ENCODE results near the gene SLCO1A2. TPM values are rescaled to one million over a fixed set of nuclear protein-coding genes. Genes with fewer than 3 reads are reported as not detected.
"Not testable (repeated sequence)": the region's sequence is repeated elsewhere in the genome, so short reads cannot be mapped to it uniquely, and the experiment has no call there.

Gene SLCO1A2, protein sequence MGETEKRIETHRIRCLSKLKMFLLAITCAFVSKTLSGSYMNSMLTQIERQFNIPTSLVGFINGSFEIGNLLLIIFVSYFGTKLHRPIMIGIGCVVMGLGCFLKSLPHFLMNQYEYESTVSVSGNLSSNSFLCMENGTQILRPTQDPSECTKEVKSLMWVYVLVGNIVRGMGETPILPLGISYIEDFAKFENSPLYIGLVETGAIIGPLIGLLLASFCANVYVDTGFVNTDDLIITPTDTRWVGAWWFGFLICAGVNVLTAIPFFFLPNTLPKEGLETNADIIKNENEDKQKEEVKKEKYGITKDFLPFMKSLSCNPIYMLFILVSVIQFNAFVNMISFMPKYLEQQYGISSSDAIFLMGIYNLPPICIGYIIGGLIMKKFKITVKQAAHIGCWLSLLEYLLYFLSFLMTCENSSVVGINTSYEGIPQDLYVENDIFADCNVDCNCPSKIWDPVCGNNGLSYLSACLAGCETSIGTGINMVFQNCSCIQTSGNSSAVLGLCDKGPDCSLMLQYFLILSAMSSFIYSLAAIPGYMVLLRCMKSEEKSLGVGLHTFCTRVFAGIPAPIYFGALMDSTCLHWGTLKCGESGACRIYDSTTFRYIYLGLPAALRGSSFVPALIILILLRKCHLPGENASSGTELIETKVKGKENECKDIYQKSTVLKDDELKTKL
- total RNA-seq (2021; ENCODE audit: unreplicated experiment): not detected
- polyA plus RNA-seq (2012; ENCODE audit: insufficient read length): not detected
- Bru-seq, nascent RNA: percentile 1 among the genes with signal in this experiment
- BruChase-seq, experiment 1, labeled RNA remaining after a 2-hour chase: percentile 5 among the genes with signal in this experiment
- percentile 3 among the genes with signal in this experiment for BruChase-seq, experiment 2, labeled RNA remaining after a 6-hour chase
- long read RNA-seq: 0 reads

DNA sequence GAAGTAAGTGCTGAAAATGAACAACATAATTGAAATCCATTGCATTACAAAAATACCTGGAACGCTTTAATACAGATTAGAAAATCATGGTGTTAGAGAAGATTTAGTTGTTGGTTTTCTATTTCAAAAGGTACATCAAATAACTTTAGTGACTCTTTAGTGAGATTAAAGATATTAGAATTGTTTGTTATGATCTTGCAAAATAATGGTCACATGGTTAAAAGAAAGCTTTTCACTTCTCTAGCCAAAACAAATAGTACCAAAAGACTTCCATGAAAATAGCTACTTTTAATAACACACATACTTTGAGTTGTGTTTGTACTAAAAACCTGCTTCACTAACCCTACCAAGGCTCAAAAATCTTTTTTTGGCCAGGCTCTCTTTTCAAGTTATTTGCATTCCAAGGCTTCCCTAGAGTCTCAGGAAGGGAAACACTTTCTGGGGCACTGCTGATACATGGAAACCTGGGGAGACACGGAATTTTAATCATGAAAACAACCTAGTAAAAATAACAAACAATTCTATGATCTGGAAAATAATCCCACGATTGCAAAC is at the start of gene SLCO1A2:
Gene SLCO1A2 (minus strand): TSS at position 147 of the 555 bp plus-strand sequence. CDS start 270 bp downstream, outside the sequence.
- H3K27ac ChIP-seq (ENCODE audit: low read length): no peak within 1 kb of the TSS
- no TSS peak for BruUV-seq (replicated peaks)
- POLR2A ChIA-PET: no interaction called here
- no peaks in the 10 kb centered on the region for H3K27me3 ChIP-seq (ENCODE audit: control insufficient read depth, insufficient read depth, low read length)
- no peaks in the 10 kb centered on the region for H3K36me3 ChIP-seq (ENCODE audit: control insufficient read depth, insufficient read depth, low read length)
- TF ChIP-seq, protein P1, sequence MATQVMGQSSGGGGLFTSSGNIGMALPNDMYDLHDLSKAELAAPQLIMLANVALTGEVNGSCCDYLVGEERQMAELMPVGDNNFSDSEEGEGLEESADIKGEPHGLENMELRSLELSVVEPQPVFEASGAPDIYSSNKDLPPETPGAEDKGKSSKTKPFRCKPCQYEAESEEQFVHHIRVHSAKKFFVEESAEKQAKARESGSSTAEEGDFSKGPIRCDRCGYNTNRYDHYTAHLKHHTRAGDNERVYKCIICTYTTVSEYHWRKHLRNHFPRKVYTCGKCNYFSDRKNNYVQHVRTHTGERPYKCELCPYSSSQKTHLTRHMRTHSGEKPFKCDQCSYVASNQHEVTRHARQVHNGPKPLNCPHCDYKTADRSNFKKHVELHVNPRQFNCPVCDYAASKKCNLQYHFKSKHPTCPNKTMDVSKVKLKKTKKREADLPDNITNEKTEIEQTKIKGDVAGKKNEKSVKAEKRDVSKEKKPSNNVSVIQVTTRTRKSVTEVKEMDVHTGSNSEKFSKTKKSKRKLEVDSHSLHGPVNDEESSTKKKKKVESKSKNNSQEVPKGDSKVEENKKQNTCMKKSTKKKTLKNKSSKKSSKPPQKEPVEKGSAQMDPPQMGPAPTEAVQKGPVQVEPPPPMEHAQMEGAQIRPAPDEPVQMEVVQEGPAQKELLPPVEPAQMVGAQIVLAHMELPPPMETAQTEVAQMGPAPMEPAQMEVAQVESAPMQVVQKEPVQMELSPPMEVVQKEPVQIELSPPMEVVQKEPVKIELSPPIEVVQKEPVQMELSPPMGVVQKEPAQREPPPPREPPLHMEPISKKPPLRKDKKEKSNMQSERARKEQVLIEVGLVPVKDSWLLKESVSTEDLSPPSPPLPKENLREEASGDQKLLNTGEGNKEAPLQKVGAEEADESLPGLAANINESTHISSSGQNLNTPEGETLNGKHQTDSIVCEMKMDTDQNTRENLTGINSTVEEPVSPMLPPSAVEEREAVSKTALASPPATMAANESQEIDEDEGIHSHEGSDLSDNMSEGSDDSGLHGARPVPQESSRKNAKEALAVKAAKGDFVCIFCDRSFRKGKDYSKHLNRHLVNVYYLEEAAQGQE (IDR thresholded peaks at IDR 0.05; ENCODE audit: insufficient read depth in 1 of 2, low read depth in 2 of 2, low read length in 1 of 2): no peak
- TF ChIP-seq, protein P2, sequence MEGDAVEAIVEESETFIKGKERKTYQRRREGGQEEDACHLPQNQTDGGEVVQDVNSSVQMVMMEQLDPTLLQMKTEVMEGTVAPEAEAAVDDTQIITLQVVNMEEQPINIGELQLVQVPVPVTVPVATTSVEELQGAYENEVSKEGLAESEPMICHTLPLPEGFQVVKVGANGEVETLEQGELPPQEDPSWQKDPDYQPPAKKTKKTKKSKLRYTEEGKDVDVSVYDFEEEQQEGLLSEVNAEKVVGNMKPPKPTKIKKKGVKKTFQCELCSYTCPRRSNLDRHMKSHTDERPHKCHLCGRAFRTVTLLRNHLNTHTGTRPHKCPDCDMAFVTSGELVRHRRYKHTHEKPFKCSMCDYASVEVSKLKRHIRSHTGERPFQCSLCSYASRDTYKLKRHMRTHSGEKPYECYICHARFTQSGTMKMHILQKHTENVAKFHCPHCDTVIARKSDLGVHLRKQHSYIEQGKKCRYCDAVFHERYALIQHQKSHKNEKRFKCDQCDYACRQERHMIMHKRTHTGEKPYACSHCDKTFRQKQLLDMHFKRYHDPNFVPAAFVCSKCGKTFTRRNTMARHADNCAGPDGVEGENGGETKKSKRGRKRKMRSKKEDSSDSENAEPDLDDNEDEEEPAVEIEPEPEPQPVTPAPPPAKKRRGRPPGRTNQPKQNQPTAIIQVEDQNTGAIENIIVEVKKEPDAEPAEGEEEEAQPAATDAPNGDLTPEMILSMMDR (IDR thresholded peaks at IDR 0.05): no peak
- no peak for TF ChIP-seq TCF7L2 (IDR thresholded peaks at IDR 0.05; ENCODE audit: low read depth, low read length)
- TF ChIP-seq SIN3A (IDR thresholded peaks at IDR 0.05; ENCODE audit: borderline replicate concordance, insufficient read depth, low read depth, low read length): no peak
- DNase-seq (ENCODE audit: low read depth, low spot score) (no peak), ATAC-seq (no peak)
- in situ Hi-C loops (cut with HindIII; ENCODE audit: low pct_unique_long_range_greater_than_20kb, low sequenced_read_pairs) (no loop called here), intact Hi-C loops (cut with micrococcal nuclease; ENCODE audit: unreplicated experiment) (no loop called here)
- no peaks in the 10 kb centered on the region for H3K4me1 ChIP-seq (ENCODE audit: control insufficient read depth, insufficient read depth, low read length)
- H3K9me3 ChIP-seq (ENCODE audit: control insufficient read depth, insufficient read depth, low read depth, low read length): no peaks in the 10 kb centered on the region
- CTCF ChIA-PET: no interaction called here
- no peak within 1 kb of the TSS for H3K4me3 ChIP-seq (ENCODE audit: low read depth in 2 of 2, low read length in 2 of 2)

DNA sequence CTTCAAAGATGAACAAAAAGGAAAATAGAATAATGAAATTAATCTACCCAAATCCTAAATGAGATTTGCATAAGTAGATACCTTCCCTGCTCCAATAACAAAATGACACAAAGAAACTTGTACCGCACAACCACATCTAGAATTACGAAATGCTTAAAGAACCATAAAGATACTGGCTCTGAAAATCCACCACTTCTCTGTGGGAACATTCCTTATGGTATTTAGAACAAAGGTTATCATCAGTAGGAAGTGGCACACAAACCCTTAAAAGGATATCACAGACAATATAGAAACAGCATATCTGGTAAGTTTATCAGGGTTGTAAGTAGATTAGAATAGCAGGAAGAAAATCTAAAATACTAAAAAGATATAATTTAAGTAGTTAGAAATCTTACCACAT is 49.5 kb upstream of the SLCO1A2 start:
- BruUV-seq (replicated peaks): no TSS peak
- no peak for TF ChIP-seq SIN3A (IDR thresholded peaks at IDR 0.05; ENCODE audit: borderline replicate concordance, insufficient read depth, low read depth, low read length)
- TF ChIP-seq TCF7L2 (IDR thresholded peaks at IDR 0.05; ENCODE audit: low read depth, low read length): no peak
- TF ChIP-seq, protein P1 (IDR thresholded peaks at IDR 0.05; ENCODE audit: insufficient read depth in 1 of 2, low read depth in 2 of 2, low read length in 1 of 2): no peak
- in situ Hi-C loops (cut with HindIII; ENCODE audit: low pct_unique_long_range_greater_than_20kb, low sequenced_read_pairs) (no loop called here), intact Hi-C loops (cut with micrococcal nuclease; ENCODE audit: unreplicated experiment) (no loop called here)
- H3K36me3 ChIP-seq (ENCODE audit: control insufficient read depth, insufficient read depth, low read length): no peaks in the 10 kb centered on the region
- ChIA-PET POLR2A (no interaction called here), CTCF (no interaction called here)
- H3K27me3 ChIP-seq (ENCODE audit: control insufficient read depth, insufficient read depth, low read length): no peaks in the 10 kb centered on the region
- no peak for DNase-seq (ENCODE audit: low read depth, low spot score)
- no peaks in the 10 kb centered on the region for H3K4me1 ChIP-seq (ENCODE audit: control insufficient read depth, insufficient read depth, low read length)
- no peak overlapping the region for H3K4me3 ChIP-seq (ENCODE audit: low read depth in 2 of 2, low read length in 2 of 2)
- no peaks in the 10 kb centered on the region for H3K9me3 ChIP-seq (ENCODE audit: control insufficient read depth, insufficient read depth, low read depth, low read length)
- no peak for ATAC-seq
- H3K27ac ChIP-seq (ENCODE audit: low read length): no peak overlapping the region

DNA sequence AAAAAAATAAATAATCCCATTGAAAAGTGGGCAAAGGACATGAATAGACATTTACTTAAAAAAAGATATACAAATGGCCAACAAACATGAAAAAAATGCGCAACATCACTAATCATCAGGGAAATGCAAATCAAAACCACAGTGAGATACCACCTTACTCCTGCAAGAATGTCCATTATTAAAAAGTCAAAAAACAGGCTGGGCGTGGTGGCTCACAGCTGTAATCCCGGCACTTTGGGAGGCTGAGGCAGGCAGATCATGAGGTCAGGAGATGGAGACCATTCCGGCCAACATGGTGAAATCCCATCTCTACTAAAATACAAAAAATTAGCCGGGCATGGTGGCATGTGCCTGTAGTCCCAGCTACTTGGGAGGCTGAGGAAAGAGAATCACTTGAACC is 46.6 kb upstream of the SLCO1A2 start:
- in situ Hi-C loops (cut with HindIII; ENCODE audit: low pct_unique_long_range_greater_than_20kb, low sequenced_read_pairs); CTCF ChIA-PET; POLR2A ChIA-PET; H3K27me3 ChIP-seq (ENCODE audit: control insufficient read depth, insufficient read depth, low read length); H3K4me3 ChIP-seq (ENCODE audit: low read depth in 2 of 2, low read length in 2 of 2); ATAC-seq; H3K4me1 ChIP-seq (ENCODE audit: control insufficient read depth, insufficient read depth, low read length); H3K9me3 ChIP-seq (ENCODE audit: control insufficient read depth, insufficient read depth, low read depth, low read length); H3K27ac ChIP-seq (ENCODE audit: low read length); DNase-seq (ENCODE audit: low read depth, low spot score); intact Hi-C loops (cut with micrococcal nuclease; ENCODE audit: unreplicated experiment); BruUV-seq (replicated peaks); H3K36me3 ChIP-seq (ENCODE audit: control insufficient read depth, insufficient read depth, low read length): not testable (repeated sequence)

All from Panc1 (cell line).